Smooth muscle cell of the brain vasculature (primary cell): ENCODE results near the gene ROR1.
"Not testable (repeated sequence)": the region's sequence is repeated elsewhere in the genome, so short reads cannot be mapped to it uniquely, and the experiment has no call there.

Source experiments
- DNase-seq: peaks from one replicate; pipeline ENCODE4 v3.0.0-alpha.2; 2012; ENCODE audit warnings: low read depth, low spot score

ROR1 gene

GRCh38 chr1:63822540-63822939, 48.7 kb downstream of the ROR1 start:
- no peak for DNase-seq

GRCh38 chr1:63824451-63824850, 50.6 kb downstream of the ROR1 start:
- DNase-seq: no peak

DNA sequence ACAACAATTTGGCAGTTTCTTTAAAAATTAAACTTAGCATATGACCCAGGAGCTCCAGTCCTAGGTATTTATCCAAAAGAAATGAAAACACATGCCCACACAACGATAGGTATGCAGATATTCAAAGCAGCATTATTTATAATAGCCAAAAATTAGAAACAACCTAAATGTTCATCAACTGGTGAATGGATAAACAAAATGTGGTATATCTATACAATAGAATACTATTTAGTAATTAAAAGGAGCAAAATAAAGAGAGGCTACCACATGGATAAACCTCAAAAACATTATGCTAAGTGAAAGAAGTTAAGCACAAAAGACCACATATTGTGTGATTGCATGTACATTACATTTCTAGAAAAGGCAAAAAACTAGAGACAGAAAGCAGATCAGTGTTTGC, 51.3 kb downstream of the ROR1 start:
- DNase-seq: no peak

DNA sequence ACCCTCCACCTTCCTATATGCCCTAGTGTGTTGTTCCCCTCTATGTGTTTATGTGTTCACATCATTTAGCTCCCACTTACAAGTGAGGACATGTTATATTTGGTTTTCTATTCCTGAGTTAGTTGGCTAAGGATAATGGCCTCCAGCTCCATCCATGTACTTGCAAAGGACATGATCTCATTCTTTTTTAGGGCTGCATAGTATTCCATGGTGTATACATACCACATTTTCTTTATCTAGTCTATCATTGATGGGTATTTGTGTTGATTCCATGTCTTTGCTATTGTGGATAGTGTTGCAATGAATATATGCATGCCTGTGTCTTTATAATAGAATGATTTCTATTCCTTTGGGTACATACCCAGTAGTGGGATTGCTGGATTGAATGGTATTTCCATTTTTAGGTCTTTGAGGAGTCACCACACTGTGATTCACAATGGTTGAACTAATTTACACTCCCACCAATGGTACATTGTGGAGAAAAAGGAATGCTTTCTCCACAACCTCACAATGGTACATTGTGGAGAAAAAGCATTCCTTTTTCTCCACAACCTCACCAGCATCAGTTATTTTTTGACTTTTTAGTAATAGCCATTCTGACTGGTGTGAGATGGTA, 52.5 kb downstream of the ROR1 start:
- DNase-seq: not testable (repeated sequence)

DNA sequence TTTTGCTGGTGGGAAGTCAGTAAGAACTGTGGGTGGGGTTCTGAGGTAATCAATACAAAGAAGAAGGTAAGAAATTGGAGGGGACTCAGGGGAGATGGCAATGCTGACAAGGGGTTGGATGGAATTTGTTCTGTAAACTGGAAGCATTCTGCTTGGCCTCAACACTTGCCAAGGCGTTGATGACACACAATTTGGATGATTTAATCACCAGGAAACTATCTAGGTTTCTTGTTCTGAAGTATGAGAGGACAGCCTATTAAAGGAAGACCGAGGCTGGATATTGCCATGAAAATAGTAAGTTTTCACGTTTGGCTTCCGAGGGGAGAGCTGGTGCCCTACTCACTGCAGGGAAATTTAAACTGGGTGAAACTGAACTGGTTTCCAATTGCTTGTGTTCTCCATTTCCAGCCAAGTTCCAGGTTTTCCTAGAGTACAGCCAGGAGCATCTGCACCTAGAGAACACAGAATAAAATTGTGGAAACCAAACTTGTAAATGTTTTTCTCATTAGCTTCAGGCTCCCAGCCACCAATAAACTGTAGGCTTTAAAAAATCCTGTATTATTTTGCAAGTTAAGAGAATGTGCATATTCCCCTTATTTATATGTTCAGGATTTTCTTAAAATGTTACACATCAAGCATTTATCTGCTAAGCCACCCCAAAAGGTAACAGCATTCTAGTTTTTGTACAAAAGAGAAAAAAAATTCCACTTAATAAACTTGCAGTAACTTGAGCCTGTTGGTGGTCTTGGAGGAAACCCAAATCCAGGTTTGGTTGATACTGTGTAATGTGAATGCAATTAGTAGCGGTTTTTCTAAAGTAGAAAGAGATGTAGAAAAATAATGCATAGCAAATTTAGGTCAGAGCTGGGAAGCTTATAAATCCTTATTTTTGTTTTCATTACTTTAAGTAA, 53.8 kb downstream of the ROR1 start:
- no peak for DNase-seq

GRCh38 chr1:63828322-63829044, 54.7 kb downstream of the ROR1 start:
- DNase-seq: no peak

DNA sequence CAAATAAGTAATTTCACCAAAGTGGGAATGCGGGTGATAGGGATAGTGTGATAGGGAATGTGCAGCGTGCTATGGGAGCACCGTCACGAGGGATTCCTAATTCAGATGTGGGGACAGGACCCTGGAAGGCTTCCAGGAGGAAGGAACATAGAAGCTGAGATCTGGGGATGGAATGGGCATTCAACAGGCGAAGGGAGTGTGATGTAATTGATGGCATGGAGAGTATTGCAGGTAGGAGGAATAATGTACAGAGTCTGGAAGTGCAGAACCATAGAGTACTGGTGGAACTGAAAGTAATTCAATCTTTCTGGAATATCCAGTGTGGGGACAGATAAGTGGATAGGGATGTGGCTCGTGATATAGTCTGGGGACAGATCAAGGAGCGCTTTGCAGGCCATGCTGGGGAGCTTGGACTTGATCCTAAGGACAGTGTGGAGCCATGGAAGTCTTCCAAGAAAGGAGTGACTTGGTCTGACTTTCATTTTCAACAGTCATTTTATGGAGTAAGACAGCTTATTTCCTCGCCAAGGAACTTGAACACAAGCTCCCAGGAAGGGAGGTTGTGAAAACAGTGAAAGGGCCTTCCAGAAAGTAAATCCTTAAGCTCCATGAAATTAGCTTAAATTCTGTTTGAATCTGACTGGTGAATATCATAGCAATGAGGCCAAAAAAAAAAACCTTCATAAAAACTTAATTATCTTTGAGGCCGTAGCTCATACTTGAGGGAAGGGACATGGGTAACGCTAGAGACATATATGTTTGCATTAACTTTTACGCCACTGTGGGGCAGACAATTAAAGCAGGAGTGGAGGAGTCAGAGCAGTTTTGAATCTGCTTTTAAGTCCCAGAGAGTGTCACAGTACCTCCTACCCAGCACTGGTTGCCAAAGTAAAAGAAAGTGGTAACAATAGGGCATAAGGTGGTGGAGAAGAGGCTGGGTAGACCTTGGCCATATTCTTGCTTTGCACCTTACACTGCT, 55.8 kb downstream of the ROR1 start:
- no peak for DNase-seq

- no peak for DNase-seq
These were observed 57.6 kb downstream of the ROR1 start for GRCh38 chr1:63831409-63831808.

DNA sequence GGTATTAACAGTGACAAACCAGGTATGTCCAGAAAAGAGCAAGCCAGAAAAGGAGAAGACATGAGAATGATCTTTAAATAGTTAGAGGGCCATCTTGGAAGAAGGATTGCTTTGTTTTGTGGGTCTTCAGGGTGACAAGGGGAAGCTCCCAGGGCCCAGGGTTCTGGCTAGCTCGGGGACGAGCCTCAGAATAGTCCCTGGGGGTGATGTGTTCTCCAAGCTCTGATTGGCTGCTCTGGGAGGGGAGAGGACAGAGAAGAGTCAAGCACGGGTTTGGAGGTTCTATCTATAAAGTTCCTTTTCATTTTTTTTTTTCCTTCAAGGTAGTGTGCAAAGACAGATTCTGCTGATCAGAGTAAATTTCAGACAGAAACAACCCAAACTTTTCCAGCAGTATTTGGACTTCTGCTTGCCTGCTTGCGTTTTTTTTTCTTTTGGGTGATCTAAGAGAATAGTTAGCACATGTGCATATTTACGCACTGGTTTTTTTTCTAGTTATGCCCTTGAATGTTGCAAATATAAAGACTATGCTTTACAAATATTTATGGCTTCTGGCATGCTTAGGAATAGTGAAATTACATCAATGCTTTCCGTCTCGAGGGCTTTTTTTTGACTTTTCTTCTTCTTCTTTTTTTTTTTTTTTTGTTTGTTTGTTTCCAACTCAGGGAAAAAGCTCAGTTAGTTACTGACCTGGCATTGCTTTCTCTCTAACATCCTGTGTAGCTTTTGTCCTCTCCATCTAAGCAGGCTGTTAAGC, 59.7 kb downstream of the ROR1 start:
- no peak for DNase-seq

DNA sequence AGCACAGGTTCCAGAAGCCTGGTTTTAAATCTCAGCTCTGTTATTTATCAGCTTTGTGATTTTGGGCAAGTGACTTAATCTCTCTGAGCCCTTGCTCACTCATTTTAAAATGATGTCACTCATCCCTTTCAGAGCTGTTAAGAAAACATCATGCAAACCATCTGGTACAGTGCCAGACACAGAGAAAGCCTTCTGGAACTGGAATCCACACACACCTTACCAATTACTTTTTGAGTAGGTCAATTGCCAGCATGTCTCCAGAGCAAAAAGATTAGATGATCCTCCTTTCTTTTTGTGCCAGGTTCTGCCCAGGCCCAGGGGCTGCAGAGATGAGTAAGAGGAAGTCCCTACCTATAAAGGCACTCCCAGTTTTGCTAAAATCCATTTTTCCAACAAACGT, 61.3 kb downstream of the ROR1 start:
- DNase-seq: no peak

GRCh38 chr1:63836374-63836773, 62.6 kb downstream of the ROR1 start:
- no peak for DNase-seq

DNA sequence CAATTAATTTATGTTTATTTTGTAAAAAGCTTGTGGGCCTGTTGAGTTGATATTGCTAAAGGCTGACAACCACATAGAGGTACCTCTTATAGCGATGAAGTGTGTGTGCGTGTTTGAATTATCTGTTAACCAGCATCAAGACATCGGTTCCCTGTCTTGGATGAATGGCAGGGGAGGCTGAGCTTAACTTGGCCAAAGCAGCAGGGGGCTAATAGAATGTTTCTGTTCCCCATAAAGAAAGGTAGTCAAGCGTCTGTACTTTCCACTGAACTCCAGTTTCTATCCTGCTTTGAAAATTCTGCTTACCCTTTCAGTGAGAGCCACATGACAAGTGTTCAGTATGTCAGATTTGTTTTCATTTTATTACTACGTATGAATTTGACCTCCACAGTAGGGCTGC, 63.0 kb downstream of the ROR1 start:
- DNase-seq: no peak

- no peak for DNase-seq
These were observed 69.2 kb downstream of the ROR1 start for GRCh38 chr1:63843010-63843409.

- no peak for DNase-seq
These were observed 70.1 kb downstream of the ROR1 start for GRCh38 chr1:63843884-63844283.

DNA sequence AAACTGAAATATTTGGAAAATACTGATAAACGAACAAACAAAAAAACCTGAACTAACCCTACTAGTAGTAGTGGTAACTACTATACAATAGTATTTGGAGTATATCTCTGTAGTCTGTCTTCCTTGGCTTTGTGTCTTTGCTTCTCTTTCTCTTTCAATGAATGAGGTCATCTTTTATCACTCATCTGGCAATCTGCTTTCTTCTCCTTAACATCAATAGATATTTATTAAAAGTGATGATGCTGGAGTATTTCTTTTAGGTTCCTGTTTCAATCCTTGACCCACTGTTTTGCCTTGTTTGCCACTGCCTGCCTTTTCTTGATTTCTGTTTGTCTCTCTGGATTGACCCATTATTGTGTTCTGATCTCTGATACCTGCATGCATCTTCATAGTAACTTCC, 71.5 kb downstream of the ROR1 start:
- DNase-seq: no peak

DNA sequence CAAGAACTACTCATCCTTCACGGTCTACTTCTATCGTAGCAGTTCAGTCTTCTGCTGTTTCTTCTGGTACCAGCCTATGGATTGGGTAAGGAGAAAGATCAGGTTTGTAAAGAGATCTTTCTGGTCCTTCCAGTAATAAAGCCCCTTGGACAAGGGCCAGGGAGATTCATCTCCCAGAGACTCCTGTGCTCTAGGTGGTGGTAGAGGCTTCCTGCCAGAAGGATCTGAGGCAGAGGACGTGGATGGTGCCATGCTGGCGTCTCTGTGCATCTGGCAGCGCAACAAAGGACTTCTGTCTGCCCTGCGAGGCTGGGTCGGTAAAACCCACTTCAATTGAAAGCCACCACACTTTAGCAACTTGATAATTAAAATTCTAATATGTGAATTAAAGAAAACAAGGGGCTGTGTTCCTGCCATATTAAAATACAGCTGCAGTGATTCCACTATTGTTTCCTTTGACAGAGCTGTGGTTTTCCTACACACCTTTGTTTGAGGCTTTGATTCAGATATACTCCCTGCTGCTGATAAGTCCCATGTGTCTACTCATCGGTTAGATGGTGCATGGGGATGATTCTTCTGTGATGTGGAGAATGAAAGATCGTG, 73.6 kb downstream of the ROR1 start:
- DNase-seq: no peak

DNA sequence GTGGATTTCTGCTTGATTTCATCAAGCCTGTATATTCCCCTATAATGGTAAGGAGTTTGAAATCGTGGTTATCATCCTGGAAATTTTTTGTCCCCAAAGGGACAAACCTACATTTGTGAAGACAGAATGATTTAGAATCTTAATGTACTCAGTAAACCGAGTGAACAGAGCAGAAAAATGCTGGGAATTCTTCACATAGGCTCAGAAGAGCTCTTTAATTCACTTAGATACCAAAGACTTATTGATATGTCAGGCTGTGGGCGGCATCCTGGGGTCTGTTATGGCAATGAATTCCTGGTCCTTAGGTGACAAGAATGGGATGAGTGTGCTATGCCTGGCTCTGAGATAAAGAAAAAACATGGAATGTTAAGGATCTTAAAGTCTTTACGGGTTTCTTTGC, 74.9 kb downstream of the ROR1 start:
- no peak for DNase-seq

GRCh38 chr1:63849149-63849548, 75.3 kb downstream of the ROR1 start:
- no peak for DNase-seq

DNA sequence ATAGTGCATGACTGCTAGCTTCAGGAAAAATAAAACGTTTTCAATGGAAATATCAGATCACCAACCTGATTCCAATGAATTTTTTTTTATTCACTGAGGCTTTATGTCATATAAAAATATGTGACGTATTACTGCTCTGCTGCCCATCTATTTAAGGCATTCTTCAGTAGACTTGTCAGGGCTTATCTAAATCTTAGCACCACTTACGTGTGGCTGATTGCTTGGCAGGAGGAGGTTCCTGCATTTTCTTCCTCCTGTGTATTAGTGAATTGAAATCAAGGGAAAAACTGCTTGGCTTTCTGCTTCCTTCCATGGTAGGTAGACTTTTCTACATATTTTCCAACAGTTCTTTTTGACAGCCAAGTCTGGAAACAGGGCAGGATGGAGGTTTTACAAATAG, 80.3 kb downstream of the ROR1 start:
- DNase-seq: no peak

DNA sequence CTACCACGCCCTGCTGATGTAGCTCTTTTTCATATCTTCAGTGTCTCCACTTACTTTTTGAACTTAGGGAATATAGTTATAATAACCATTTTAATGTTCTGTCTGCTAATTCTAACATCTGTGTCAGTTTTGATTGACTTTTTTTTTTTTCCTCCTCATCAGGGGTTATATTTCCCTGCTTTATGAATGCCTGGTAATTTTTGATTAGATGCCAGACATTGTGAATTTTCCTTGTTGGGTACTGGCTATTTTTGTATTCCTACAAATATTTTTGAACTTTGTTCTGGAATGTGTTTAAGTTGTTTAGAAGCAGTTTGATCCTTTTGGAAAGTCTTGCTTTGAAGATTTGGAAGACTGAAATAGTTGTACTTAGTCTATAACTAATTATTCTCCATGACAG, 82.1 kb downstream of the ROR1 start:
- DNase-seq: no peak
